22Rv1 (cell line): ENCODE data around the gene AGBL3.
"Not testable (repeated sequence)": the region's sequence is repeated elsewhere in the genome, so short reads cannot be mapped to it uniquely, and the experiment has no call there.

Experiments
- CTCF ChIP-seq: fragments of 450-650 bp; IDR thresholded peaks from 2 replicates; pipeline ENCODE4 v1.5.1; 2017; ENCODE audit warnings: mild to moderate bottlenecking
- ZFX ChIP-seq: fragments of 450-650 bp; IDR thresholded peaks from 2 replicates; pipeline ENCODE4 v1.6.1; 2017; ENCODE audit warnings: antibody characterized with exemption, borderline replicate concordance

- not testable (repeated sequence) for TF ChIP-seq CTCF, ZFX
Observed at GRCh38 chr7:135173916-135174315, 187.6 kb downstream of the AGBL3 start.
